NCI-H1092 treated with DMSO at 0.1 percent for 48 hours (cell line): Measurements from ENCODE around the gene MRTFB.

ENCODE experiments used
- DNase-seq: peaks from one replicate; lab custom pipeline; 2025; lab: John Stamatoyannopoulos, UW

Gene MRTFB

GRCh38 chr16:14286368-14287230 is 215.5 kb downstream of the MRTFB start:
- DNase-seq, result no peak

GRCh38 chr16:14289692-14290340 is 218.7 kb downstream of the MRTFB start:
- DNase-seq, result peak; percentile 35

- DNase-seq, result no peak
These were observed 220.2 kb downstream of the MRTFB start for GRCh38 chr16:14291286-14291685.

- no peak for DNase-seq
These were observed 221.1 kb downstream of the MRTFB start for GRCh38 chr16:14292051-14292825.

GRCh38 chr16:14296663-14297062 is 225.5 kb downstream of the MRTFB start:
- no peak for DNase-seq

GRCh38 chr16:14298374-14299122 is 227.4 kb downstream of the MRTFB start:
- DNase-seq, result no peak

GRCh38 chr16:14300705-14301168 is 229.6 kb downstream of the MRTFB start:
- DNase-seq, result peak; percentile 66

GRCh38 chr16:14301169-14302030 is 230.3 kb downstream of the MRTFB start:
- DNase-seq, result peak; percentile 43

- peak; percentile 45 for DNase-seq
These were observed 230.9 kb downstream of the MRTFB start for GRCh38 chr16:14302031-14302398.

- DNase-seq, result peak; percentile 28
These were observed 231.5 kb downstream of the MRTFB start for GRCh38 chr16:14302399-14303181.

- DNase-seq, result no peak
These were observed 232.1 kb downstream of the MRTFB start for GRCh38 chr16:14303182-14303618.

GRCh38 chr16:14303639-14304394 is 232.7 kb downstream of the MRTFB start:
- DNase-seq, result no peak

- no peak for DNase-seq
These were observed 233.9 kb downstream of the MRTFB start for GRCh38 chr16:14304891-14305460.

- no peak for DNase-seq
These were observed 235.5 kb downstream of the MRTFB start for GRCh38 chr16:14306485-14307058.

- no peak for DNase-seq
These were observed 236.0 kb downstream of the MRTFB start for GRCh38 chr16:14307059-14307526.

GRCh38 chr16:14307527-14308367 is 236.6 kb downstream of the MRTFB start:
- DNase-seq, result no peak

GRCh38 chr16:14308368-14308723 is 237.2 kb downstream of the MRTFB start:
- no peak for DNase-seq
